H1 (cell line): Measurements from ENCODE around the gene CNBP. TPM values are rescaled to one million over a fixed set of nuclear protein-coding genes. Genes with fewer than 3 reads are reported as not detected.
A peak's percentile ranks its signal among the peaks of the same experiment; 100 is the strongest.

ENCODE experiments used
- CTCF ChIA-PET: fragments of 300-600 bp; sonication (Branson Sonifier 250); formaldehyde crosslinking; loops from one replicate; lab custom pipeline; 2021; ENCODE audit not compliant: partially characterized antibody; lab: Charles Lee
- POLR2A ChIA-PET: fragments of 300-600 bp; sonication (Branson Sonifier 250); formaldehyde crosslinking; loops from one replicate; lab custom pipeline; 2021; ENCODE audit warnings: inconsistent platforms; ENCODE audit not compliant: partially characterized antibody; lab: Charles Lee
- DNase-seq, 2 experiments: peaks; one replicate each; pipeline versions ENCODE4 v3.0.0 to v3.0.0-alpha.2; 2010 to 2022; ENCODE audit warnings: low spot score in 2 of 2, low read depth in 1 of 2, mixed read lengths in 1 of 2
- FAIRE-seq: peaks from 2 replicates; lab custom pipeline; 2011; peaks lifted over from hg19 to GRCh38; lab: Jason Lieb, UNC
- H2AFZ ChIP-seq: 2 replicates; pipeline ENCODE4 v1.8.1; 2012; ENCODE audit warnings: low read length, inconsistent platforms
- H2AK5ac ChIP-seq: 2 replicates; pipeline ENCODE4 v1.6.1; 2013; ENCODE audit warnings: low read depth, low read length
- H2BK120ac ChIP-seq: replicated peaks from 2 replicates; pipeline ENCODE3; 2013; ENCODE audit warnings: low read depth, low read length, inconsistent platforms
- H2BK12ac ChIP-seq: 2 replicates; pipeline ENCODE4 v1.6.1; 2013; ENCODE audit warnings: low read depth, low read length
- H2BK15ac ChIP-seq: 2 replicates; pipeline ENCODE4 v1.6.1; 2013; ENCODE audit warnings: low read length
- H2BK20ac ChIP-seq: 2 replicates; pipeline ENCODE4 v1.6.1; 2013; ENCODE audit warnings: low read length
- H2BK5ac ChIP-seq: 2 replicates; pipeline ENCODE4 v1.6.1; 2013; ENCODE audit warnings: low read depth, low read length
- H3K14ac ChIP-seq: 2 replicates; pipeline ENCODE4 v1.6.1; 2013; ENCODE audit warnings: inconsistent platforms; ENCODE audit not compliant: insufficient read length
- H3K18ac ChIP-seq: 2 replicates; pipeline ENCODE4 v1.6.1; 2013; ENCODE audit warnings: low read length; ENCODE audit errors: extremely low read depth
- H3K23ac ChIP-seq: 2 replicates; pipeline ENCODE4 v1.6.1; 2013; ENCODE audit warnings: inconsistent platforms; ENCODE audit not compliant: insufficient read length
- H3K23me2 ChIP-seq: 2 replicates; pipeline ENCODE4 v1.6.1; 2013; ENCODE audit warnings: low read depth, low read length
- H3K27ac ChIP-seq: 2 replicates; pipeline ENCODE4 v1.6.1; 2011; ENCODE audit warnings: low read depth, low read length, inconsistent platforms
- H3K27me3 ChIP-seq, 4 experiments: replicated peaks in 1 of 4; 1 replicate in 1 of 4; 2 replicates in 3 of 4; pipeline versions ENCODE4 v1.6.1 to v1.8.1; 2011 to 2013; ENCODE audit warnings: low read length in 3 of 4, mild to moderate bottlenecking in 3 of 4, inconsistent platforms in 2 of 4, mixed read lengths in 2 of 4, moderate library complexity in 1 of 4; ENCODE audit not compliant: control insufficient read depth in 3 of 4, insufficient read depth in 3 of 4; ENCODE audit errors: extremely low read depth in 1 of 4
- H3K36me3 ChIP-seq, 4 experiments: 2 replicates each; pipeline versions ENCODE4 v1.6.1 to v1.8.1; 2011 to 2013; ENCODE audit warnings: mild to moderate bottlenecking in 4 of 4, low read length in 3 of 4, moderate library complexity in 2 of 4, control low read depth in 1 of 4, inconsistent platforms in 1 of 4; ENCODE audit not compliant: insufficient read depth in 4 of 4, control insufficient read depth in 2 of 4
- H3K4ac ChIP-seq: replicated peaks from 2 replicates; pipeline ENCODE3; 2013; ENCODE audit warnings: low read length, low read depth, mixed read lengths, inconsistent platforms; ENCODE audit not compliant: insufficient read length
- H3K4me1 ChIP-seq, 4 experiments: replicated peaks in 1 of 4; 1 replicate in 1 of 4; 2 replicates in 3 of 4; pipeline versions ENCODE4 v1.6.1 to v1.8.1; 2011 to 2013; ENCODE audit warnings: low read length in 3 of 4, inconsistent platforms in 2 of 4, mixed read lengths in 1 of 4; ENCODE audit not compliant: insufficient read depth in 4 of 4, control insufficient read depth in 3 of 4
- H3K4me2 ChIP-seq, 2 experiments: 2 replicates each; pipeline versions ENCODE4 v1.6.1 to v1.8.1; 2011 to 2013; ENCODE audit warnings: low read depth in 2 of 2, low read length in 2 of 2, control low read depth in 1 of 2, inconsistent platforms in 1 of 2, mild to moderate bottlenecking in 1 of 2; ENCODE audit not compliant: insufficient read depth in 1 of 2
- H3K4me3 ChIP-seq, 4 experiments: fragments of 200-600, 300-600 bp in 1 of 4; sonication (generic), shearing (Covaris generic), sonication (Bioruptor Twin) in 1 of 4; 2 replicates each; pipeline versions ENCODE4 v1.5.1 to v1.8.1; 2011 to 2016; ENCODE audit warnings: low read length in 4 of 4, low read depth in 3 of 4, control low read depth in 2 of 4, inconsistent platforms in 2 of 4, mild to moderate bottlenecking in 2 of 4, mixed read lengths in 1 of 4, moderate library complexity in 1 of 4; ENCODE audit not compliant: insufficient read depth in 2 of 4; ENCODE audit errors: extremely low read depth in 1 of 4
- H3K56ac ChIP-seq: replicated peaks from 2 replicates; pipeline ENCODE3; 2013; ENCODE audit warnings: low read depth, mild to moderate bottlenecking, mixed read lengths, low read length, inconsistent platforms; ENCODE audit not compliant: insufficient read length
- H3K79me1 ChIP-seq: 2 replicates; pipeline ENCODE4 v1.6.1; 2013; ENCODE audit warnings: low read depth, low read length, control low read depth
- H3K79me2 ChIP-seq, 2 experiments: 2 replicates each; pipeline versions ENCODE4 v1.6.1 to v1.8.1; 2012 to 2013; ENCODE audit warnings: low read length in 2 of 2, mild to moderate bottlenecking in 2 of 2, inconsistent platforms in 1 of 2; ENCODE audit not compliant: insufficient read depth in 2 of 2, control insufficient read depth in 1 of 2
- H3K9ac ChIP-seq, 4 experiments: replicated peaks in 1 of 4; 1 replicate in 1 of 4; 2 replicates in 3 of 4; pipeline versions ENCODE4 v1.6.1 to v1.8.1; 2011 to 2013; ENCODE audit warnings: low read depth in 3 of 4, low read length in 3 of 4, control low read depth in 2 of 4, mild to moderate bottlenecking in 2 of 4, moderate library complexity in 2 of 4, inconsistent platforms in 1 of 4; ENCODE audit errors: extremely low read depth in 1 of 4
- H3K9me3 ChIP-seq, 2 experiments: 2 replicates each; pipeline versions ENCODE4 v1.6.1 to v1.8.1; 2012 to 2013; ENCODE audit warnings: mild to moderate bottlenecking in 2 of 2, moderate library complexity in 2 of 2, control low read depth in 1 of 2, inconsistent platforms in 1 of 2, low read depth in 1 of 2, low read length in 1 of 2, mixed read lengths in 1 of 2; ENCODE audit not compliant: insufficient read depth in 2 of 2
- H4K20me1 ChIP-seq, 2 experiments: replicated peaks in 1 of 2; 2 replicates each; pipeline versions ENCODE3 to v1.8.1; 2011 to 2013; ENCODE audit warnings: inconsistent platforms in 2 of 2, low read length in 2 of 2, mild to moderate bottlenecking in 1 of 2; ENCODE audit not compliant: insufficient read depth in 2 of 2, control insufficient read depth in 1 of 2
- H4K5ac ChIP-seq: 2 replicates; pipeline ENCODE4 v1.6.1; 2013; ENCODE audit warnings: low read length, low read depth, mixed read lengths, inconsistent platforms; ENCODE audit not compliant: insufficient read length
- H4K8ac ChIP-seq: 2 replicates; pipeline ENCODE4 v1.8.0; 2013; ENCODE audit warnings: mild to moderate bottlenecking, moderate library complexity, low read length, inconsistent platforms; ENCODE audit not compliant: insufficient read depth; ENCODE audit errors: extremely low read depth
- H4K91ac ChIP-seq: replicated peaks from 2 replicates; pipeline ENCODE3; 2013; ENCODE audit warnings: low read length, mixed read lengths, inconsistent platforms; ENCODE audit not compliant: insufficient read length
- CBX5 ChIP-seq: fragments of 300-800, 300-1000 bp; sonication (generic); IDR thresholded peaks from 2 replicates; pipeline ENCODE4 v1.7.1; 2016; ENCODE audit warnings: antibody characterized with exemption, low read length, low read depth
- CREB1 ChIP-seq: IDR thresholded peaks from 2 replicates; pipeline ENCODE4 v1.6.1; 2012; ENCODE audit warnings: inconsistent platforms
- CTBP2 ChIP-seq: IDR thresholded peaks from 2 replicates; pipeline ENCODE4 v1.7.0; 2011; ENCODE audit warnings: borderline replicate concordance, mild to moderate bottlenecking, moderate library complexity, mixed read lengths, low read length; ENCODE audit not compliant: insufficient read depth, insufficient read length
- E2F6 ChIP-seq: IDR thresholded peaks from 2 replicates; pipeline ENCODE4 v1.6.1; 2012; ENCODE audit warnings: inconsistent platforms
- JUN ChIP-seq: IDR thresholded peaks from 2 replicates; pipeline ENCODE4 v1.6.1; 2011; ENCODE audit warnings: low read depth, mild to moderate bottlenecking, improper control_type of control experiment, low read length
- SIX5 ChIP-seq: IDR thresholded peaks from 2 replicates; pipeline ENCODE4 v1.6.1; 2011; ENCODE audit warnings: mild to moderate bottlenecking, low read depth, low read length
- SP2 ChIP-seq: IDR thresholded peaks from 2 replicates; pipeline ENCODE4 v1.6.1; 2012; ENCODE audit warnings: mild to moderate bottlenecking, low read length, inconsistent platforms
- TBP ChIP-seq: IDR thresholded peaks from 2 replicates; pipeline ENCODE4 v1.6.1; 2011; ENCODE audit warnings: low read depth, low read length, improper control_type of control experiment
- ZNF274 ChIP-seq: IDR thresholded peaks from 2 replicates; pipeline ENCODE4 v1.7.0; 2012; ENCODE audit warnings: low read length, borderline replicate concordance; ENCODE audit errors: extremely low read depth
- WGBS, 2 experiments: shearing (Covaris generic) in 1 of 2; methylation state at CpG; one replicate each; pipeline versions ENCODE4 v1.1.6 to v1.1.7; 2013 to 2015; ENCODE audit warnings: low lambda C conversion rate in 2 of 2, mixed read lengths in 2 of 2, inconsistent platforms in 1 of 2, low coverage in 1 of 2, missing lambda C conversion rate in 1 of 2; ENCODE audit not compliant: insufficient replicate concordance in 2 of 2, insufficient coverage in 1 of 2, insufficient read length in 1 of 2; ENCODE audit errors: extremely low coverage in 1 of 2, missing lambda C conversion rate in 1 of 2; 5-methylcytosine and 5-hydroxymethylcytosine counted together
- polyA plus RNA-seq, 7 experiments: library from polyadenylated mRNA; depleted of rRNA in 3 of 7; stranded (reverse) in 5 of 7; unstranded in 2 of 7; fragments of >200 nt in 5 of 7; fragments of 200-250 nt in 2 of 7; gene quantifications; 1 replicate in 5 of 7; 2 replicates in 1 of 7; 4 replicates in 1 of 7; pipeline versions ENCODE4 v1.2.1 to v1.2.3, GENCODE V29; 2011 to 2013; ENCODE audit warnings: missing spikeins in 2 of 7, mixed read lengths in 2 of 7
- total RNA-seq: library from RNA; stranded (reverse); fragmentation: NEBNext Ultra II Directional; extraction: Animal tissue kit (Norgen Biotek cat#: 25700); gene quantifications from 2 replicates; pipeline ENCODE4 v1.2.1, GENCODE V29; 2021
- TF ChIP-seq, protein P1 (sequence below), 3 experiments: IDR thresholded peaks; 1 replicate in 2 of 3; 2 replicates in 1 of 3; pipeline versions ENCODE4 v1.5.1 to v1.6.1; 2011; ENCODE audit warnings: low read length in 3 of 3, mild to moderate bottlenecking in 3 of 3, inconsistent platforms in 2 of 3, low read depth in 1 of 3, moderate library complexity in 1 of 3; ENCODE audit not compliant: insufficient read depth in 1 of 3; ENCODE audit errors: control extremely low read depth in 1 of 3
- TF ChIP-seq, protein P2 (sequence below): IDR thresholded peaks from 2 replicates; pipeline ENCODE4 v1.6.1; 2012; ENCODE audit warnings: inconsistent platforms

Gene CNBP
- total and polyA plus RNA-seq, 2 of the 8 experiments (the other 6 are each of a cell fraction or from before 2014, with no cell fraction given), result 315 to 371 TPM

DNA sequence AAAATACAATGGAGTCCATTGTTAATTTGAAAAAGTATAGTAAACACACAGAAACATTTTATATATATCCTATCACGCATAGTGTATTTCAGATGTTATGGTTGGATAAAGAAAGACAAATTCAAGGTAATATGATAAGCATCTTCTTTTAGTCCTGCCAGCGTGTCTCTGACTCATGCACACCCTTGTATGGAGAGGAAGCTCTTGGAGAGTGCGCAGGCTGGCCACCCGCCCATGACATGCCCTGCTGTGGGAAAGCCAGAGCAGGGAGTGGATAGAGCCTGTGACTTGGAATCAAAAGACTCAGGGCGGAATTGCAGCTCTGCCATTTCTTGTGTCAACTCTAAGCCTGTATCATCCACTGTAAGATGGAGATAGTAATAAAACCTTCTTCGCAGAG, 42.7 kb upstream of the CNBP start:
- H2BK20ac ChIP-seq, result no peak overlapping the region
- no peak overlapping the region for H4K5ac ChIP-seq
- POLR2A ChIA-PET, result interaction anchor here (1.2 to 1.8 kb wide), 3 partner anchors 23 to 139 kb away, joined by 3 to 8 read pairs (median 3); partner anchors contain the start of gene COPG1
- H2BK120ac ChIP-seq, result no peak overlapping the region
- no peaks in the 10 kb centered on the region for H3K36me3 ChIP-seq
- no peak overlapping the region for H2BK15ac ChIP-seq
- H4K91ac ChIP-seq, result no peak overlapping the region
- CTCF ChIA-PET, result interaction anchor here (0.6 to 2.8 kb wide), 4 partner anchors 19 to 173 kb away, joined by 3 to 17 read pairs (median 4); no protein-coding TSS in a partner anchor
- no peak overlapping the region for H3K18ac ChIP-seq
- H3K9ac ChIP-seq, result no peak overlapping the region
- no peak overlapping the region for H3K56ac ChIP-seq
- FAIRE-seq (no peak), DNase-seq (no peak)
- H3K27me3 ChIP-seq, result no peaks in the 10 kb centered on the region; a peak in 1 of 7 replicates
- no peaks in the 10 kb centered on the region for H4K20me1 ChIP-seq
- H3K4me1 ChIP-seq, result peaks cover 3 to 12% (median 7%) of the 10 kb centered on the region in 4 experiments
- no peaks in the 10 kb centered on the region for H3K9me3 ChIP-seq
- H3K23ac ChIP-seq, result no peak overlapping the region
- whole genome bisulfite sequencing, 2 experiments, result 88% methylated on average over 6 of the region's 6 CpGs; no CpG with 5 or more reads in 1 of the 2 experiments
- no peak overlapping the region for H4K8ac ChIP-seq
- peak overlapping the region; percentile 1; the same call in 1 of the 2 replicates for H2AFZ ChIP-seq
- peak overlapping the region; percentile 13; the same call in 1 of the 2 replicates for H2BK12ac ChIP-seq
- H3K79me1 ChIP-seq, result no peaks in the 10 kb centered on the region
- H3K14ac ChIP-seq, result no peak overlapping the region
- H2AK5ac ChIP-seq, result no peak overlapping the region
- no peak overlapping the region for H3K4ac ChIP-seq
- H3K4me3 ChIP-seq, result no peak overlapping the region
- no peak overlapping the region for H2BK5ac ChIP-seq
- H3K79me2 ChIP-seq, result no peaks in the 10 kb centered on the region
- no peak overlapping the region for H3K27ac ChIP-seq
- no peak overlapping the region for H3K4me2 ChIP-seq
- H3K23me2 ChIP-seq, result no peaks in the 10 kb centered on the region
- TF ChIP-seq, protein P1, sequence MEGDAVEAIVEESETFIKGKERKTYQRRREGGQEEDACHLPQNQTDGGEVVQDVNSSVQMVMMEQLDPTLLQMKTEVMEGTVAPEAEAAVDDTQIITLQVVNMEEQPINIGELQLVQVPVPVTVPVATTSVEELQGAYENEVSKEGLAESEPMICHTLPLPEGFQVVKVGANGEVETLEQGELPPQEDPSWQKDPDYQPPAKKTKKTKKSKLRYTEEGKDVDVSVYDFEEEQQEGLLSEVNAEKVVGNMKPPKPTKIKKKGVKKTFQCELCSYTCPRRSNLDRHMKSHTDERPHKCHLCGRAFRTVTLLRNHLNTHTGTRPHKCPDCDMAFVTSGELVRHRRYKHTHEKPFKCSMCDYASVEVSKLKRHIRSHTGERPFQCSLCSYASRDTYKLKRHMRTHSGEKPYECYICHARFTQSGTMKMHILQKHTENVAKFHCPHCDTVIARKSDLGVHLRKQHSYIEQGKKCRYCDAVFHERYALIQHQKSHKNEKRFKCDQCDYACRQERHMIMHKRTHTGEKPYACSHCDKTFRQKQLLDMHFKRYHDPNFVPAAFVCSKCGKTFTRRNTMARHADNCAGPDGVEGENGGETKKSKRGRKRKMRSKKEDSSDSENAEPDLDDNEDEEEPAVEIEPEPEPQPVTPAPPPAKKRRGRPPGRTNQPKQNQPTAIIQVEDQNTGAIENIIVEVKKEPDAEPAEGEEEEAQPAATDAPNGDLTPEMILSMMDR (IDR thresholded peaks at IDR 0.05; ENCODE audit: control extremely low read depth in 1 of 3, insufficient read depth in 1 of 3, low read depth in 1 of 3, low read length in 3 of 3), result no peak
- TF ChIP-seq, protein P2, sequence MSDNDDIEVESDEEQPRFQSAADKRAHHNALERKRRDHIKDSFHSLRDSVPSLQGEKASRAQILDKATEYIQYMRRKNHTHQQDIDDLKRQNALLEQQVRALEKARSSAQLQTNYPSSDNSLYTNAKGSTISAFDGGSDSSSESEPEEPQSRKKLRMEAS, result no peak
- TF ChIP-seq CBX5 (no peak), JUN (no peak), CREB1 (no peak), ZNF274 (no peak), SIX5 (no peak), CTBP2 (no peak), SP2 (no peak), TBP (no peak), E2F6 (no peak)
